Lung microvascular endothelial cell (primary cell): ENCODE measurements around the gene PSMD5. TPM values are rescaled to one million over a fixed set of nuclear protein-coding genes. Genes with fewer than 3 reads are reported as not detected.

ENCODE experiments used
- total RNA-seq: library from RNA; depleted of rRNA; stranded (reverse); fragments of >200 nt; gene quantifications from 2 replicates; pipeline ENCODE4 v1.2.1, GENCODE V29; 2014

The PSMD5 gene
- total RNA-seq, 1 donor from 2014 or later: 17.3 TPM

Other genes starting within 250 kb of the PSMD5 start
- 4.8 and 5.4 TPM in 2 replicates for gene MEGF9, start 128.5 kb downstream of the PSMD5 start, total RNA-seq
- gene FBXW2, start 49.5 kb downstream of the PSMD5 start, total RNA-seq: 21.6 and 25.8 TPM in 2 replicates
- 9.3 and 22.2 TPM in 2 replicates for gene PHF19, start 34.3 kb upstream of the PSMD5 start, total RNA-seq
- 0.60 and 1.1 TPM in 2 replicates for gene TRAF1, start 83.9 kb upstream of the PSMD5 start, total RNA-seq
- 0.60 and 0.65 TPM in 2 replicates for gene C5, start 207.4 kb upstream of the PSMD5 start, total RNA-seq
- gene CNTRL, start 232.0 kb upstream of the PSMD5 start, total RNA-seq: 7.2 and 9.5 TPM in 2 replicates